Measurements from ENCODE around the gene AP3B1.

DNA sequence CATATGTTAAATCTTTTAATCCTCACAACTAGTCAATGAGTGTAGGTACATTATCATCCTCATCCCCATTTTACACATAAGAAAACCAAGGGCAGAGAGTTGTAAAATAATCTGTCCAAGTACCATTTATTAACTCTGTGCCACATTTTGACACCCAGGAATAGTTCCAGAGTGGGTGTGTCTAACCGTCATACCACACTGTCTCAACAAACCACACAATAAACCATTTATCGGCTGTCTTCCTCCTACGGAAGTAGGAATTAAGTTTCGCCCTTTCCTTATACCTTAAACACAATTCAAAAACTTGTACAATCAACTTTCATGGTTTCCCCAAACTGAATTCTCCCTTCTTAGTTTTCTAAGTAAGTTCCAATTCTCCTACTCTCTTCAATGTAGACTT lies 11.4 kb downstream of the AP3B1 start:
- no peak for TF ChIP-seq ESRRA (CRISPR knock-in tag; IDR thresholded peaks at IDR 0.05; ENCODE audit: borderline replicate concordance)
- TF ChIP-seq NFYB (CRISPR knock-in tag; conservative IDR thresholded peaks at IDR 0.05; ENCODE audit: low read depth): no peak
- no peak for TF ChIP-seq CREB1 (CRISPR knock-in tag; IDR thresholded peaks at IDR 0.05)
- no peak for TF ChIP-seq NR2C2 (CRISPR knock-in tag; IDR thresholded peaks at IDR 0.05)
- TF ChIP-seq NR3C1 (CRISPR knock-in tag; conservative IDR thresholded peaks at IDR 0.05; ENCODE audit: low read depth): no peak
- TF ChIP-seq, protein P1, sequence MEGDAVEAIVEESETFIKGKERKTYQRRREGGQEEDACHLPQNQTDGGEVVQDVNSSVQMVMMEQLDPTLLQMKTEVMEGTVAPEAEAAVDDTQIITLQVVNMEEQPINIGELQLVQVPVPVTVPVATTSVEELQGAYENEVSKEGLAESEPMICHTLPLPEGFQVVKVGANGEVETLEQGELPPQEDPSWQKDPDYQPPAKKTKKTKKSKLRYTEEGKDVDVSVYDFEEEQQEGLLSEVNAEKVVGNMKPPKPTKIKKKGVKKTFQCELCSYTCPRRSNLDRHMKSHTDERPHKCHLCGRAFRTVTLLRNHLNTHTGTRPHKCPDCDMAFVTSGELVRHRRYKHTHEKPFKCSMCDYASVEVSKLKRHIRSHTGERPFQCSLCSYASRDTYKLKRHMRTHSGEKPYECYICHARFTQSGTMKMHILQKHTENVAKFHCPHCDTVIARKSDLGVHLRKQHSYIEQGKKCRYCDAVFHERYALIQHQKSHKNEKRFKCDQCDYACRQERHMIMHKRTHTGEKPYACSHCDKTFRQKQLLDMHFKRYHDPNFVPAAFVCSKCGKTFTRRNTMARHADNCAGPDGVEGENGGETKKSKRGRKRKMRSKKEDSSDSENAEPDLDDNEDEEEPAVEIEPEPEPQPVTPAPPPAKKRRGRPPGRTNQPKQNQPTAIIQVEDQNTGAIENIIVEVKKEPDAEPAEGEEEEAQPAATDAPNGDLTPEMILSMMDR (IDR thresholded peaks at IDR 0.05): no peak
- TF ChIP-seq FOXP1 (CRISPR knock-in tag; IDR thresholded peaks at IDR 0.05; ENCODE audit: borderline replicate concordance): no peak
- TF ChIP-seq, protein P2, sequence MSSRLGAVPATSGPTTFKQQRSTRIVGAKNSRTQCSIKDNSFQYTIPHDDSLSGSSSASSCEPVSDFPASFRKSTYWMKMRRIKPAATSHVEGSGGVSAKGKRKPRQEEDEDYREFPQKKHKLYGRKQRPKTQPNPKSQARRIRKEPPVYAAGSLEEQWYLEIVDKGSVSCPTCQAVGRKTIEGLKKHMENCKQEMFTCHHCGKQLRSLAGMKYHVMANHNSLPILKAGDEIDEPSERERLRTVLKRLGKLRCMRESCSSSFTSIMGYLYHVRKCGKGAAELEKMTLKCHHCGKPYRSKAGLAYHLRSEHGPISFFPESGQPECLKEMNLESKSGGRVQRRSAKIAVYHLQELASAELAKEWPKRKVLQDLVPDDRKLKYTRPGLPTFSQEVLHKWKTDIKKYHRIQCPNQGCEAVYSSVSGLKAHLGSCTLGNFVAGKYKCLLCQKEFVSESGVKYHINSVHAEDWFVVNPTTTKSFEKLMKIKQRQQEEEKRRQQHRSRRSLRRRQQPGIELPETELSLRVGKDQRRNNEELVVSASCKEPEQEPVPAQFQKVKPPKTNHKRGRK (CRISPR knock-in tag; IDR thresholded peaks at IDR 0.05; ENCODE audit: borderline replicate concordance): no peak
- TF ChIP-seq, protein P3, sequence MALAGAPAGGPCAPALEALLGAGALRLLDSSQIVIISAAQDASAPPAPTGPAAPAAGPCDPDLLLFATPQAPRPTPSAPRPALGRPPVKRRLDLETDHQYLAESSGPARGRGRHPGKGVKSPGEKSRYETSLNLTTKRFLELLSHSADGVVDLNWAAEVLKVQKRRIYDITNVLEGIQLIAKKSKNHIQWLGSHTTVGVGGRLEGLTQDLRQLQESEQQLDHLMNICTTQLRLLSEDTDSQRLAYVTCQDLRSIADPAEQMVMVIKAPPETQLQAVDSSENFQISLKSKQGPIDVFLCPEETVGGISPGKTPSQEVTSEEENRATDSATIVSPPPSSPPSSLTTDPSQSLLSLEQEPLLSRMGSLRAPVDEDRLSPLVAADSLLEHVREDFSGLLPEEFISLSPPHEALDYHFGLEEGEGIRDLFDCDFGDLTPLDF (CRISPR knock-in tag; IDR thresholded peaks at IDR 0.05): no peak
- no peak for TF ChIP-seq TP53 (CRISPR knock-in tag; IDR thresholded peaks at IDR 0.05)
